MM.1S (cell line): ENCODE results near the gene ARHGAP33.

Experiments used
- DNase-seq: peaks from one replicate; pipeline ENCODE4 v3.0.0-alpha.2; 2015
- H2AFZ ChIP-seq: fragments of 300-600 bp; sonication (generic); 2 replicates; pipeline ENCODE4 v1.6.0; 2016; ENCODE audit warnings: antibody characterized with exemption, low read length
- H3F3A ChIP-seq: fragments of 300-600 bp; sonication (generic); 2 replicates; pipeline ENCODE4 v1.6.1; 2016; ENCODE audit warnings: mild to moderate bottlenecking, antibody characterized with exemption, low read length, moderate library complexity, mixed read lengths; ENCODE audit not compliant: insufficient read depth
- H3K27ac ChIP-seq: fragments of 300-600 bp; sonication (generic); 2 replicates; pipeline ENCODE4 v1.5.1; 2016; ENCODE audit warnings: mild to moderate bottlenecking, low read length
- H3K27me3 ChIP-seq: fragments of 300-600 bp; sonication (generic); replicated peaks from 2 replicates; pipeline ENCODE4 v1.6.0; 2016; ENCODE audit warnings: low read length; ENCODE audit not compliant: insufficient read depth
- H3K36me3 ChIP-seq: fragments of 300-600 bp; sonication (generic); replicated peaks from 2 replicates; pipeline ENCODE4 v1.6.1; 2016; ENCODE audit warnings: mild to moderate bottlenecking, low read length, mixed read lengths; ENCODE audit not compliant: insufficient read depth
- H3K4me1 ChIP-seq: fragments of 300-600 bp; sonication (generic); 2 replicates; pipeline ENCODE4 v1.6.1; 2016; ENCODE audit warnings: low read length, mixed read lengths
- H3K4me2 ChIP-seq: fragments of 300-600 bp; sonication (generic); 2 replicates; pipeline ENCODE4 v1.6.0; 2016; ENCODE audit warnings: low read depth, low read length
- H3K4me3 ChIP-seq: fragments of 300-600 bp; sonication (generic); 2 replicates; pipeline ENCODE4 v1.5.1; 2016; ENCODE audit warnings: low read length, mixed read lengths
- H3K79me2 ChIP-seq: fragments of 300-600 bp; sonication (generic); 2 replicates; pipeline ENCODE4 v1.6.1; 2016; ENCODE audit warnings: mixed run types, low read length, mixed read lengths
- H3K9ac ChIP-seq: fragments of 300-600 bp; sonication (generic); 2 replicates; pipeline ENCODE4 v1.6.1; 2016; ENCODE audit warnings: low read length, mixed read lengths
- H3K9me2 ChIP-seq: fragments of 300-600 bp; sonication (generic); replicated peaks from 2 replicates; pipeline ENCODE4 v1.6.1; 2016; ENCODE audit warnings: mild to moderate bottlenecking, low read length, mixed read lengths; ENCODE audit not compliant: insufficient read depth
- H3K9me3 ChIP-seq: fragments of 300-600 bp; sonication (generic); replicated peaks from 2 replicates; pipeline ENCODE4 v1.6.1; 2016; ENCODE audit warnings: mild to moderate bottlenecking, low read length, mixed read lengths; ENCODE audit not compliant: insufficient read depth
- H4K20me1 ChIP-seq: fragments of 300-600 bp; sonication (generic); 2 replicates; pipeline ENCODE4 v1.6.1; 2016; ENCODE audit warnings: mild to moderate bottlenecking, low read length, moderate library complexity, mixed read lengths; ENCODE audit not compliant: insufficient read depth
- CTCF ChIP-seq: fragments of 300-600 bp; sonication (generic); IDR thresholded peaks from 2 replicates; pipeline ENCODE4 v1.5.1; 2016; ENCODE audit warnings: antibody characterized with exemption, low read length, mixed read lengths
- EZH2 ChIP-seq: fragments of 300-600 bp; sonication (generic); optimal IDR thresholded peaks from 2 replicates; pipeline ENCODE3; 2017; ENCODE audit warnings: low read depth, mild to moderate bottlenecking, antibody characterized with exemption, low read length, mixed read lengths
- EZH2phosphoT487 ChIP-seq: fragments of 300-600 bp; sonication (generic); IDR thresholded peaks from 2 replicates; pipeline ENCODE4 v1.6.1; 2018; ENCODE audit warnings: antibody characterized with exemption, low read length

ARHGAP33 gene

GRCh38 chr19:35751839-35752745 lies 23.3 kb upstream of the ARHGAP33 start:
- no peaks in the 10 kb centered on the region for H4K20me1 ChIP-seq
- no peak overlapping the region for H3K9ac ChIP-seq
- no peak overlapping the region for H3K4me2 ChIP-seq
- no peak overlapping the region for H3K4me3 ChIP-seq
- no peaks in the 10 kb centered on the region for H3K27me3 ChIP-seq
- no peak overlapping the region for H3K27ac ChIP-seq
- DNase-seq, result no peak
- H2AFZ ChIP-seq, result no peak overlapping the region
- no peaks in the 10 kb centered on the region for H3K9me2 ChIP-seq
- H3K36me3 ChIP-seq, result no peaks in the 10 kb centered on the region
- peaks cover 2% of the 10 kb centered on the region; the same call in 1 of the 2 replicates for H3F3A ChIP-seq
- peaks cover 16% of the 10 kb centered on the region for H3K79me2 ChIP-seq
- H3K4me1 ChIP-seq, result peaks cover 6% of the 10 kb centered on the region; the same call in 1 of the 2 replicates
- H3K9me3 ChIP-seq, result no peaks in the 10 kb centered on the region
- TF ChIP-seq EZH2, result no peak
- TF ChIP-seq CTCF, result no peak
- no peak for TF ChIP-seq EZH2phosphoT487

GRCh38 chr19:35752746-35753350 lies 22.5 kb upstream of the ARHGAP33 start:
- Histone ChIP-seq H3K4me3 (no peak overlapping the region), H3F3A (peaks cover 4% of the 10 kb centered on the region; the same call in 1 of the 2 replicates), H3K4me2 (no peak overlapping the region), H3K27ac (no peak overlapping the region), H3K9me3 (no peaks in the 10 kb centered on the region), H3K4me1 (peaks cover 8% of the 10 kb centered on the region; the same call in 1 of the 2 replicates), H3K79me2 (peaks cover 11% of the 10 kb centered on the region), H3K27me3 (no peaks in the 10 kb centered on the region), H3K36me3 (no peaks in the 10 kb centered on the region), H4K20me1 (no peaks in the 10 kb centered on the region), H3K9ac (no peak overlapping the region), H3K9me2 (no peaks in the 10 kb centered on the region), H2AFZ (no peak overlapping the region)
- TF ChIP-seq EZH2 (no peak), CTCF (no peak), EZH2phosphoT487 (no peak)
- no peak for DNase-seq

GRCh38 chr19:35753634-35754369 lies 21.6 kb upstream of the ARHGAP33 start:
- Histone ChIP-seq H3K9me2 (no peaks in the 10 kb centered on the region), H3K27me3 (no peaks in the 10 kb centered on the region), H3K36me3 (no peaks in the 10 kb centered on the region), H3K4me1 (peaks cover 8% of the 10 kb centered on the region; the same call in 1 of the 2 replicates), H3K4me2 (no peak overlapping the region), H3K79me2 (peaks cover 12% of the 10 kb centered on the region), H2AFZ (no peak overlapping the region), H3K27ac (no peak overlapping the region), H3K4me3 (no peak overlapping the region), H3F3A (peaks cover 4% of the 10 kb centered on the region; the same call in 1 of the 2 replicates), H3K9me3 (no peaks in the 10 kb centered on the region), H4K20me1 (no peaks in the 10 kb centered on the region), H3K9ac (no peak overlapping the region)
- TF ChIP-seq CTCF (no peak), EZH2 (no peak), EZH2phosphoT487 (no peak)
- no peak for DNase-seq
